Retina (tissue), 1 donor: ENCODE results near the gene STRA6.

Source experiments
- DNase-seq: peaks from one replicate; pipeline ENCODE4 v3.0.0-alpha.2; 2016

STRA6 gene

GRCh38 chr15:74207652-74208440, 5.3 kb upstream of the STRA6 start:
- DNase-seq: no peak

GRCh38 chr15:74206801-74207281, 4.3 kb upstream of the STRA6 start:
- no peak for DNase-seq

- DNase-seq: no peak
Measured at GRCh38 chr15:74205582-74205947, 3.0 kb upstream of the STRA6 start.

GRCh38 chr15:74203914-74204431, 1.4 kb upstream of the STRA6 start:
- DNase-seq: peak; percentile 59

- peak; percentile 59 for DNase-seq
Measured at GRCh38 chr15:74201710-74202420, 722 bp downstream of the STRA6 start.

- DNase-seq: no peak
Measured at GRCh38 chr15:74200871-74201419, 1.6 kb downstream of the STRA6 start.

- DNase-seq: no peak
Measured at GRCh38 chr15:74200412-74200815, 2.2 kb downstream of the STRA6 start.

GRCh38 chr15:74199297-74199652, 3.3 kb downstream of the STRA6 start:
- no peak for DNase-seq

GRCh38 chr15:74197176-74197965, 5.2 kb downstream of the STRA6 start:
- DNase-seq: no peak

GRCh38 chr15:74196175-74196574, 6.4 kb downstream of the STRA6 start:
- DNase-seq: no peak

GRCh38 chr15:74194572-74195559, 7.7 kb downstream of the STRA6 start:
- DNase-seq: no peak

- DNase-seq: no peak
Measured at GRCh38 chr15:74193905-74194304, 8.7 kb downstream of the STRA6 start.

GRCh38 chr15:74193299-74193718, 9.3 kb downstream of the STRA6 start:
- no peak for DNase-seq

GRCh38 chr15:74192751-74193150, 9.8 kb downstream of the STRA6 start:
- DNase-seq: no peak

- no peak for DNase-seq
Measured at GRCh38 chr15:74191798-74192197, 10.8 kb downstream of the STRA6 start.

GRCh38 chr15:74188216-74188615, 14.4 kb downstream of the STRA6 start:
- DNase-seq: no peak

- DNase-seq: no peak
Measured at GRCh38 chr15:74185710-74186348, 16.8 kb downstream of the STRA6 start.

- no peak for DNase-seq
Measured at GRCh38 chr15:74184582-74185091, 17.9 kb downstream of the STRA6 start.

GRCh38 chr15:74182131-74182530, 20.5 kb downstream of the STRA6 start:
- DNase-seq: no peak

GRCh38 chr15:74180881-74181602, 21.5 kb downstream of the STRA6 start:
- no peak for DNase-seq
